C4-2B (cell line): Measurements from ENCODE around the gene TMEM38A.

Source experiments
- ZFX ChIP-seq: fragments of 450-650 bp; IDR thresholded peaks from 2 replicates; pipeline ENCODE4 v1.6.1; 2017
- TF ChIP-seq, protein P1 (sequence below): fragments of 450-650 bp; conservative IDR thresholded peaks from 2 replicates; pipeline ENCODE4 v1.5.1; 2017; ENCODE audit warnings: mild to moderate bottlenecking

DNA sequence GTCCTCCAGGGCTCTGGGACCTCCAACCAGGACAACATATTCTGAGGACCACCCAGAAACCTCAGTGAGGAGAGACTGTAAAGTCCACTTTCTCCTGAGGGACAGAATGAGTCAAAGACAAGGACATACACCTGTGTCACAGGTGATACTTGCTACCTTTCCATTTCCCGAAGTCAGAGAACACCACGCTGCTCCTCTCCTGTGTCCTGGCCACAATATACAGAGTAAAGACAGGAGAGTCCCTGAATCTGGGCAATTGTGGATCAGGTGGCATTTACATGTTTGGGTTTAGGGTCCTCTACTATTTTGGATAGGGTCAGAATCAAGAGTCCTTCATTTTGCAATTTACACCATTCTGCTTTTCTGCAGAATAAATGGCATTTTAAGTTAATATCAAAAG is 37.9 kb upstream of the TMEM38A start:
- TF ChIP-seq, protein P1, sequence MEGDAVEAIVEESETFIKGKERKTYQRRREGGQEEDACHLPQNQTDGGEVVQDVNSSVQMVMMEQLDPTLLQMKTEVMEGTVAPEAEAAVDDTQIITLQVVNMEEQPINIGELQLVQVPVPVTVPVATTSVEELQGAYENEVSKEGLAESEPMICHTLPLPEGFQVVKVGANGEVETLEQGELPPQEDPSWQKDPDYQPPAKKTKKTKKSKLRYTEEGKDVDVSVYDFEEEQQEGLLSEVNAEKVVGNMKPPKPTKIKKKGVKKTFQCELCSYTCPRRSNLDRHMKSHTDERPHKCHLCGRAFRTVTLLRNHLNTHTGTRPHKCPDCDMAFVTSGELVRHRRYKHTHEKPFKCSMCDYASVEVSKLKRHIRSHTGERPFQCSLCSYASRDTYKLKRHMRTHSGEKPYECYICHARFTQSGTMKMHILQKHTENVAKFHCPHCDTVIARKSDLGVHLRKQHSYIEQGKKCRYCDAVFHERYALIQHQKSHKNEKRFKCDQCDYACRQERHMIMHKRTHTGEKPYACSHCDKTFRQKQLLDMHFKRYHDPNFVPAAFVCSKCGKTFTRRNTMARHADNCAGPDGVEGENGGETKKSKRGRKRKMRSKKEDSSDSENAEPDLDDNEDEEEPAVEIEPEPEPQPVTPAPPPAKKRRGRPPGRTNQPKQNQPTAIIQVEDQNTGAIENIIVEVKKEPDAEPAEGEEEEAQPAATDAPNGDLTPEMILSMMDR: no peak
- TF ChIP-seq ZFX: no peak
